ENCODE results near the gene RTBDN. TPM values are rescaled to one million over a fixed set of nuclear protein-coding genes. Genes with fewer than 3 reads are reported as not detected.
A peak's percentile ranks its signal among the peaks of the same experiment; 100 is the strongest.
"Not testable (repeated sequence)": the region's sequence is repeated elsewhere in the genome, so short reads cannot be mapped to it uniquely, and the experiment has no call there.

RTBDN gene
- polyA plus RNA-seq, 6 donors from 2014 or later, result not detected

DNA sequence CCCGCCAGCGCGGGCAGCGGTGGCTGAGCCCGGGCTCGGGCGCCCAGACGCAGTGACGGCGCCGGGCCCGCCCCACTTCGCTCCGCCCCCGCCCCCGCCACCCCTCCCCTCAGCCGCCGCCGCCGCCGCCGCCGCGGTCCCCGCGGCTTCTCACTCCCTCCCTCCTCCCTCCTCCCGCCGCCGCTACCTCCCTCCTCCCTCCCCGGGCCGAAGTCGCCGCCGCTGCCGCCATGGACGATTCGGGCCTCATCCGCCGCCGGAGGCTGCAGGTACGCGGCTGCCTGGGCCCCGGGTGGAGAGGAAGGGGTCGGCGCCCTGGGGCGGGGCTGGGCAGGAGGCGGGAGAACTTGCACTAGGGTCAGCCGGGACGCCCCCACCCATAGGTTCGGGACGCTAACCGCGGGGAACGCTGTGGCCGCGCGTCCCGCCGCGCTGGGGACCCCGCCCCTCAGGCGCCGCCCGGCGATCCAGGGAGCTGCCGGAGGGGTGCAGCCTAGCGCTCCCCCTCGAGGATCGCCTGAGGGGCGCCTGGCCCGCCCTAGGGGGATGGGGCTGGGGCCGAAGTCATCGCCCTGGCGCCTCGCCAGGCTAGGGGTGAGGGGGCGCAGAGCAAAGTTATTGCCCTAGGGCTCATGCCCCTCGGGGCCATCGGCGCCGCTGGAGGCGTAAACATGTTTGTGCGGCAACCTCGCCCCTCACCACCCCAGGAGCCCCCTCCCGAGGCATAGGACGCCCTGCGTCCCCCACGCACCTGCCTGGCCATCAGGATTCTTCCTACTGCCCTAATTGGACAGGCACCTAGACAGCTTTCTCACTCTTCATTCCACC, 427 bp downstream of the RTBDN start:
- peaks cover 0 to 19% of the 10 kb centered on the region in 2 donors for H3K36me3 Mint-ChIP-seq
- peak overlapping the region; percentile 51 to 79 (median 68) for H3K4me3 Mint-ChIP-seq
- peaks cover 23 to 51% (median 36%) of the 10 kb centered on the region in 3 donors for H3K4me1 Mint-ChIP-seq
- H3K9me3 Mint-ChIP-seq, result peaks cover 1 to 17% (median 6%) of the 10 kb centered on the region in 7 donors
- ATAC-seq (ENCODE audit: low read depth in 2 of 2) (no peak), DNase-seq (no peak)
- peaks cover 66 to 93% (median 68%) of the 10 kb centered on the region in 3 donors for H3K27me3 Mint-ChIP-seq
- H3K27ac Mint-ChIP-seq, result peak overlapping the region in 3 of 6 donors; percentile 52 to 88 (median 85)

DNA sequence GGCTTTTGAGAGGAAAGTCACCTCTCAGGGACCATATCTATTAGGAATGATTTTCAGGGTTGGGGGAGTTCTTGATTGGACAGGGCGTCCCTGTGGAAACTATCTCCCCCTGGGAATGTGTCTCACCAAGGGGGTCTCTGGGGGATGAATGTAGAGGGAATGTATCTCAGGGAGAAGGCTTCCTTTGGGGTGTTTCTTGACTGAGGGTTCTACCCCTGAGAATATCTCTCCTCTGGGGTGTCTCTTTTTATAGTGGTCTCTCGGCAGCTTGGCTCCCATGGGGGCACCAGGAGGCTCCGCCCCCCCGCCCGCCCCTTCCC, 1.0 kb downstream of the RTBDN start:
- H3K4me1 Mint-ChIP-seq, result peaks cover 19 to 49% (median 34%) of the 10 kb centered on the region in 3 donors
- H3K27ac Mint-ChIP-seq, result peak overlapping the region in 2 of 6 donors; percentile 9 to 49
- peaks cover 1 to 17% (median 6%) of the 10 kb centered on the region in 7 donors for H3K9me3 Mint-ChIP-seq
- peaks cover 0 to 19% of the 10 kb centered on the region in 2 donors for H3K36me3 Mint-ChIP-seq
- DNase-seq, result no peak
- peaks cover 65 to 93% (median 70%) of the 10 kb centered on the region in 3 donors for H3K27me3 Mint-ChIP-seq
- no peak for ATAC-seq (ENCODE audit: low read depth in 2 of 2)
- peak overlapping the region; percentile 14 to 76 (median 70) for H3K4me3 Mint-ChIP-seq

DNA sequence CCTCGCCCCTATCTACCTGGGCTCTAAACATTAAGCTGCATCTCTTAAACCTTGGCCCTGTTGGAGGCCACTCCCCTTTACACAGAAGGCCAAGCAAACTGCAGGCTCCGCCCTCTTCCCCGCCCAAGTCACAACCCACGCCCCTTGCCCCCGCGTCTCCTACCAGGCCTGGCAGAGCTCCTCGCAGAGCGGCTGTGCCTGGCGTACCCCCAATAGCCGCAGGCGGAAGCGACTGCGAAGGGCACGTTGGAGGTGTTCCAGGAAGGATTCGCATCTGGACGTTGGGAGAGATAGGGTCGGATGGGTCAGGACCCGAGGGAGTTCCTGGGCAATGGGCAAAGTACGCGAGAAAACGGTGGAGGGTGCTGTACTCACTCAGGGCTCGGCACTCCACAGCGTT, 5.9 kb downstream of the RTBDN start:
- peak; percentile 52 to 53 for ATAC-seq (ENCODE audit: low read depth in 2 of 2)
- no peak overlapping the region for H3K27ac Mint-ChIP-seq
- H3K4me1 Mint-ChIP-seq, result peaks cover 21 to 38% (median 32%) of the 10 kb centered on the region in 3 donors
- peaks cover 60 to 88% (median 73%) of the 10 kb centered on the region in 3 donors for H3K27me3 Mint-ChIP-seq
- peaks cover 1 to 17% (median 3%) of the 10 kb centered on the region in 7 donors for H3K9me3 Mint-ChIP-seq
- H3K36me3 Mint-ChIP-seq, result peaks cover 0 to 14% of the 10 kb centered on the region in 2 donors
- no peak for DNase-seq
- no peak overlapping the region for H3K4me3 Mint-ChIP-seq

DNA sequence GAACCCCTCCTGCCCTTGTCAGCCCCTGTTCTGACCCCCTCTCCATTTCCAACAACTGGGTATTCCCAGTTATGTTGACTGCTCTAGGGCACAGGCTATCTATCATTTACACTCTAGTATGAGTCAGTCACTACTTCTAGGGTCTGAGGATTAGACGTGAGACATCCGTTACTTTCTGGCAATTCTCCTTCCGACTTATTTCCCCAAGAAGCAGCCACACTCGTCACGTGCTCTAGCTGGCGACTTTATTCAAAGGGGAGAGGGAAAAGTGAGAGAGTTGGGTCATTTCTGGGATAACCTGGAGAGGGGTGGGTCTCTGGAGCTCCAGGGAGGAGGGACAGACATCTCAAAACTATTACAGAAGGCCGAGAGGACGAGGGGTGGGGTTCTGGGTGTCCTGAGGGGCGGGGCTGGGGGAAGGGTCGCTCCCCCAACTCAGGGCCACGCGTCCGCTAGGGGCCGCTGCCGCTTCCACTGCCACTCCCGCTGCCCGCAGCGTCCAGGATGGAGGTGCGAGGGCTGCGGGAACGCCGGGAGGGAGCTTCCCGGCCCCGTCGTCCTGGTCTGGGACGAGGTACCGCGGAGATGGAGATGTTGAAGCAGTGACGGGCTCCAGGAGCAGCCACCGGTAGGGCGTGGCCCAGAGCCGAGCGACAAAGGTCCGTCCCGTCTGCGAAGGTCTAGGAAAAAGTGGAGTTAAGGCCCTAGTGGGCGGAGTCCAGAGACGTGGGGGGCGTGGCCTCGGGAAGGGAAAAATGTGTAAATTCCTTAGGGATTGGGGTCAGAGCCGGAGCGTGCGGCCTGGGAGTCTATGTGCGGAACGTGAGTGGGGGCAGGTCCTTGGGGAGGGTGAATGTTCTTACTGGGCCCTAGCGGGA, 8.9 kb downstream of the RTBDN start:
- Mint-ChIP-seq H3K36me3 (no peaks in the 10 kb centered on the region), H3K27ac (peak overlapping the region in 1 of 6 donors; percentile 3), H3K9me3 (peaks cover 0 to 7% (median 0%) of the 10 kb centered on the region in 7 donors), H3K27me3 (peaks cover 36 to 63% (median 49%) of the 10 kb centered on the region in 3 donors), H3K4me1 (peaks cover 7 to 17% (median 13%) of the 10 kb centered on the region in 3 donors), H3K4me3 (peak overlapping the region in 5 of 8 donors; percentile 37 to 77 (median 48))
- DNase-seq (no peak), ATAC-seq (ENCODE audit: low read depth in 2 of 2) (peak in 1 of 2 donors; percentile 41)

DNA sequence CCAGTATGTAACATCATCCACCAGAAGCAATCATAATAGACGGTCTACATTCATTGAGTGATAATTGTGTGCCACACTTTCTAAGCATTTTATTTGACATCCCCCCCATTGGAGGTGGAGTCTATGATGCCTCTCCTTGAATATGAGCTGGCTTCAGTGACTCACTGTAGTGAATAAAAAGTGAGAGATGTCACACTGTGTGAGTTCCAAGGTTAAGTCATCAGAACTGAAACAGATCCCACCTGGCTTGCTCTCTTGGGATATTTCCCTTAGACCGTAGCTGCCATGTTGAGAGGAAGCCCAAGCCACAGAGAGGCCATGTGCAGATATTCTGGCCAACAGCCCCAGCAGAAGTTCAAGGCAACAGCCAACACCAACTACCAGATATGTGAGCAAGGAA, 12.6 kb downstream of the RTBDN start:
- DNase-seq (no peak), ATAC-seq (ENCODE audit: low read depth in 2 of 2) (no peak)
- Mint-ChIP-seq H3K27me3 (peaks cover 17 to 27% (median 22%) of the 10 kb centered on the region in 3 donors), H3K4me3 (no peak overlapping the region), H3K9me3 (peaks cover 0 to 7% (median 0%) of the 10 kb centered on the region in 7 donors), H3K4me1 (peaks cover 7 to 13% (median 10%) of the 10 kb centered on the region in 3 donors), H3K36me3 (no peaks in the 10 kb centered on the region), H3K27ac (no peak overlapping the region)

DNA sequence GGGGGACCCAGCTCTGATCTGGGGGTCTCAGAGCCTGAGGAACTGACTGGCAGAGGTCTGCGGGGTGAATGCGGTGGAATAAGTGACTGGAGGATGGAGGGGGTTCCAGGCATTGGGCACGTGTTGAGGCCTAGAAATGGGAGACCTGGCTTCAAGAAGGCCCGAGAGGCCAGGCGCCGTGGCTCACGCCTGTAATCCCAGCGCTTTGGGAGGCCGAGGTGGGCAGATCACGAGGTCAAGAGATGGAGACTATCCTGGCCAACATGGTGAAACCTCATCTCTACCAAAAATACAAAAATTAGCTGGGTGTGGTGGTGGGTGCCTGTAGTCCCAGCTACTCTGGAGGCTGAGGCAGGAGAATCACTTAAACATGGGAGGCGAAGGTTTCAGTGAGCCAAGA, 16.6 kb downstream of the RTBDN start:
- H3K4me1 Mint-ChIP-seq; H3K36me3 Mint-ChIP-seq; DNase-seq; H3K27me3 Mint-ChIP-seq; H3K27ac Mint-ChIP-seq; H3K9me3 Mint-ChIP-seq; ATAC-seq (ENCODE audit: low read depth in 2 of 2): not testable (repeated sequence)
- peak overlapping the region in 1 of 8 donors; percentile 61 for H3K4me3 Mint-ChIP-seq

DNA sequence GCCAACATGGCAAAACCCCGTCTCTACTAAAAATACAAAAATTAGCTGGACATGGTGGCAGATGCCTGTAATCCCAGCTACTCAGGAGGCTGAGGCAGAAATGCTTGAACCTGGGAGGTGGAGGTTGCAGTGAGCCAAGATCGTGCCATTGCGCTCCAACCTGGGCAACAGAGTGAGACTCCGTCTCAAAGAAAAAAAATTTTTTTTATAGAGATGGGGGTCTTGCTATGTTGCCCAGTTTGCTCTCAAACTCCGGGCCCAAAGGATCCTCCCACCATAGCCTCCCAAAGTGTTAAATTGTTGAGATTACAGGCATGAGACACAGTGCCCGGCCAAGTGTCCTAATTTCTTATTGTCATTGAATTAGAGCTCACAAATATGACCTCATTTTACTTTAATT, 17.2 kb downstream of the RTBDN start:
- not testable (repeated sequence) for H3K4me3 Mint-ChIP-seq; DNase-seq; H3K27ac Mint-ChIP-seq; H3K27me3 Mint-ChIP-seq; ATAC-seq (ENCODE audit: low read depth in 2 of 2); H3K36me3 Mint-ChIP-seq; H3K9me3 Mint-ChIP-seq; H3K4me1 Mint-ChIP-seq

DNA sequence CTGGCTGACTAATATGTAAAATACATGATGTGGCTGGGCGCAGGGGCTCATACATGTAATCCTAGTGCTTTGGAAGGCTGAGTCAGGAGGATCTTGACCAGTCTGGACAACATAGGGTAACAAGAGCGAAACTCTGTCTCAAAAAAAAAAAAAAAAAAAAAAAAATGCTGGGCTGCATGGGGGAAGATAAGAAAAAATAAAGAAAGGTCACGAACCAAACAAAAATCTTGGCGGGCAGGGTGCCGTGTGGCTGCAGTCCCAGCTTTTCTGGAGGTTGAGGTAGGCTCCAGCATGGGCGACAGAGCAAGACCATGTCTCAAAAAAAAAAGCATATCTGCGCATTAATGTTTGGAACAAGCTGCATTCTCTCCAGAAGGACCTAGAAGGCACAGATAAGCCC, 19.3 kb downstream of the RTBDN start:
- Mint-ChIP-seq H3K4me3 (no peak overlapping the region), H3K4me1 (no peaks in the 10 kb centered on the region), H3K36me3 (peaks cover 5 to 8% of the 10 kb centered on the region in 2 donors), H3K27ac (no peak overlapping the region), H3K9me3 (no peaks in the 10 kb centered on the region), H3K27me3 (no peaks in the 10 kb centered on the region)
- no peak for ATAC-seq (ENCODE audit: low read depth in 2 of 2)
- no peak for DNase-seq

DNA sequence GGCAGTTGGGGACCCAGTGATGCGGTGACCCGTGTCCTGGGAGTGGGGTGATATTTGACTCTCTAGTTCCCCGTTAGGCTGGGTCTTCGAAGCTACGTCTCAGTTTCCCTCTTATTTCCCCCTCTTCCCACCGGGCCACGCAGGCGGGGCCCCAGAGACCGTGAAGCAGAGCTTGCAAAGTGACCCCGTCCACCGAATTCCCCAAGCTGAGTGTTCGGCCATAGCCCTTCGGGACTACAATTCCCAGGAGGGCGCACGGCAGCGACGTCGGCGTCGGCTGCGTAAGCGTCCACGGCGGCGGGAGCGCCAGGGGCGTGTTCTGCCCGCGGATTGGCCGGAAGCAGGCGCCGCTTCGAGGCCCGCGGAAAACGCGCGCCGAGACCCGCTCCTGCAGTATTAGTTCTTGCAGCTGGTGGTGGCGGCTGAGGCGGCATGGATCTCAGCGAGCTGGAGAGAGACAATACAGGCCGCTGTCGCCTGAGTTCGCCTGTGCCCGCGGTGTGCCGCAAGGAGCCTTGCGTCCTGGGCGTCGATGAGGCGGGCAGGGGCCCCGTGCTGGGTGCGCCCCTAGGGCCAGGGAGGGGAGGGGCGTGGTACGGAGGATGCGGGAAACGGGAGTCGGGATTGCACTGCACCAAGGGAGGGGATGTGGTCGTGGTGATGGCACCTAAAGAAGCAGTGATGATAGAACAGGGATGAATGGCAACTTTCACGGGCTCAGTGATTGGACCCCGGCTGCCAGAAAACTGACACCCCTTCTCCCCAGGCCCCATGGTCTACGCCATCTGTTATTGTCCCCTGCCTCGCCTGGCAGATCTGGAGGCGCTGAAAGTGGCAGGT, 27.9 kb downstream of the RTBDN start, which contains the start of gene RNASEH2A:
RNASEH2A (plus strand) TSS at position 343 of the 840 bp plus-strand sequence; CDS start at position 433, 90 bp downstream.
- H3K36me3 Mint-ChIP-seq, result peaks cover 0 to 6% of the 10 kb centered on the region in 2 donors
- H3K4me1 Mint-ChIP-seq, result peaks cover 19 to 31% (median 26%) of the 10 kb centered on the region in 3 donors
- H3K27ac Mint-ChIP-seq, result peak within 1 kb of the TSS; percentile 85 to 98 (median 92)
- no peaks in the 10 kb centered on the region for H3K9me3 Mint-ChIP-seq
- DNase-seq (peak; percentile 85), ATAC-seq (ENCODE audit: low read depth in 2 of 2) (peak; percentile 87 to 92)
- peaks cover 0 to 7% (median 0%) of the 10 kb centered on the region in 3 donors for H3K27me3 Mint-ChIP-seq
- peak within 1 kb of the TSS; percentile 91 to 98 (median 95) for H3K4me3 Mint-ChIP-seq

DNA sequence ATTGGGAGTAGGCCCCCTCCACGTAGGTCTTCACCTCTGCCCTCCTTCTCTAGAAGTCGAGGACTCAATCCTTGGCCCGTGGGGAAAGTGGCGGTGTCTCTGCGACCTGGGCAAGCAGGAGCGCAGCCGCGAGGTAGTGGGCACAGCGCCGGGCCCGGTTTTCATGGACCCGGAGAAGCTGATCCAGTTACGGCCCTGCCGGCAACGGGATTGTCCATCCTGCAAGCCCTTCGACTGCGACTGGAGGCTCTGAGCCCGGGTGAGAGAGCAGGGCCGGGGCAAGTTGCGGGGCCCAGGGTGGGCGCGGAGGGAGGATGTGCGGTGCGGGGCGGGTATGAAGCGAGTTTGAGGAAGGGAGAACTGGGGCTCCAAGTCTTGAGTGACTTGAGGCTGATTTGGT, 30.3 kb downstream of the RTBDN start:
- Mint-ChIP-seq H3K36me3 (peaks cover 0 to 6% of the 10 kb centered on the region in 2 donors), H3K27ac (peak overlapping the region in 2 of 6 donors; percentile 37 to 48), H3K9me3 (no peaks in the 10 kb centered on the region), H3K27me3 (peaks cover 0 to 7% (median 0%) of the 10 kb centered on the region in 3 donors), H3K4me3 (peak overlapping the region in 6 of 8 donors; percentile 9 to 68 (median 41)), H3K4me1 (peaks cover 27 to 41% (median 28%) of the 10 kb centered on the region in 3 donors)
- ATAC-seq (ENCODE audit: low read depth in 2 of 2), result no peak
- no peak for DNase-seq

DNA sequence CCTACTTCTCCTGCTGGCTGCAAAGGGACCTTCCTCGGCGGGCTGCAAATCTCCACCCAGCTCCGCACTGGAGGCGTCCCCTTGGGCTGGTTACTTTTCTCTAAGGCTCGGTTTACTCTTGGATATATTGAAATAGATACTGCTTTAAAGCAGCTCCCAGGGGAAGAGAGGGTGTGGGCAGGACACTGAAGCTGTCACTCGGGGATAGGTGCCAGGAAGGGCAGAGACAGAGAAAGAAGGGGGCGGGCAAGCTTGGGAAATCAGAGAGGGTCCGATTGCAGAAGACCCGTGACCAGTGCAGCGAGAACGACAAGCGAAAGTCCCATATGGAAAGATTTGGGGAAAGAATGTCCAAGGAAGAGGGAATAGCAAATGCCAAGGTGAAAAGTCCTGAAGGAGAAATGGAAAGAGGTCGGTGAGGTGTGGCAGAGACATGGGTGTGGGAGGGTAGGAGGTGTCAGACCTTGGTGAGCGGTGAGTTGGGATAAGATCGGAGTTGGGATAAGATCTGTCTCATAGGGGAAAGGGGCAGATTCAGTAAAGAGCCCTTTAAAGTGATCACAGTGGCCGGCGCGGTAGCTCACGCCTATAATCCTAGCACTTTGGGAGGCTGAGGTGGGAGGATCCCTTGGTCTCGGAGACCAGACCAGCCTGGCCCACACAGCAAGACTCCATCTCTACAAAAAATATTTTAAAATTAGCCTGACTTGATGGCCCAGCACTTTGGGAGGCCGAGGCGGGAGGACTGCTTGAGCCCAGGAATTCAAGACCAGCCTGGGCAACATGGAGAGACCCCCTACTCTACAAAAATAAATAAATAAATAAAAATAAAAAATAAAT, 31.9 kb downstream of the RTBDN start:
- peak overlapping the region in 3 of 6 donors; percentile 33 to 83 (median 58) for H3K27ac Mint-ChIP-seq
- H3K4me3 Mint-ChIP-seq, result peak overlapping the region; percentile 79 to 94 (median 89)
- H3K27me3 Mint-ChIP-seq, result peaks cover 0 to 7% (median 0%) of the 10 kb centered on the region in 3 donors
- ATAC-seq (ENCODE audit: low read depth in 2 of 2) (no peak), DNase-seq (no peak)
- H3K9me3 Mint-ChIP-seq, result no peaks in the 10 kb centered on the region
- no peaks in the 10 kb centered on the region for H3K36me3 Mint-ChIP-seq
- H3K4me1 Mint-ChIP-seq, result peaks cover 25 to 39% (median 27%) of the 10 kb centered on the region in 3 donors
